Measurements from ENCODE around the gene ABR.

The ABR gene

DNA sequence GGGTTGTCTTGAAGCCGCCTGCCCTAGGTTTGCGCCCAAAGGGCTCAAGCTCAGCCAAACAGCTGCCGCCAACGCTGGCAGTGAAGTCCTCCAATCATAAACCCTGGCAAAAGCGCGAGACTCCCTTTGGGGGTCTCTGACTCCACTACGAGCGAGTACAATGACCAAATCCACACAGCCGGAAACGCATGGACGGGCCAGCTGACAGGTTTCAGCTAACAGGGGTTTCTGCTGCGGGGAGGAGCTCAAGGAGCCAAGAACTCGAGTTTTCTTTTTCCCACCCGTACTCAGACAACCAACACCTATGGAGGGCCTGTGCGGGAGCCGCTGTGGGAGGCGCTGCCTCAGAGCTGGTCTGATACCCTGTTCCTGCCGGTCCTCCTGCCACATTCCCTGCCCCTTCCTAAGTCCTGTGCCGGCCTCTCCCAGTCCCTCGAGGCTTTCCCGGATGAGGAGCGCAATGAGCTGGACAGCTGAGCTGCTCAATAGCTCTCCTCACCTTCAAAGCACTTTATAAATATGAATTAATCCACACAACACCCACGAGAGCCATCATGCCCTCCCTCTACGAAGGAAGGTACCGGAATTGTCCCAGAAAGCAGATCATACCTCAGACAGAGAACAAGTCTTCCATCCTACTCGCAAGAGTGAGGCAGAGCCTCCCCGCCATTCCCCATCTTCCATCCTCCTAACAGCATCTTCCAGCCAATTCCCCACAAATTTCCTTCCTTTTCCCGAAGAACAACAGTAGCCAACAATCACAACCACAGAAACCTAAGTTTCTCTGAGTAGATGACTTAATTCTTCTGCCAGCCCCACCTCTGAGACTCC, 6.1 kb downstream of the ABR start:
- no peaks in the 10 kb centered on the region for H3K27me3 ChIP-seq (replicated peaks)
- in situ Hi-C loops (cut with HindIII; ENCODE audit: low pct_ligation_motif_present, low sequenced_read_pairs) = no loop called here
- H3K36me3 ChIP-seq (replicated peaks) = no peaks in the 10 kb centered on the region
- DNase-seq = no peak
- no peak overlapping the region for H3K4me3 ChIP-seq (ENCODE audit: low read depth, low read length)
- no peak overlapping the region for H3K27ac ChIP-seq
- TF ChIP-seq, protein P1, sequence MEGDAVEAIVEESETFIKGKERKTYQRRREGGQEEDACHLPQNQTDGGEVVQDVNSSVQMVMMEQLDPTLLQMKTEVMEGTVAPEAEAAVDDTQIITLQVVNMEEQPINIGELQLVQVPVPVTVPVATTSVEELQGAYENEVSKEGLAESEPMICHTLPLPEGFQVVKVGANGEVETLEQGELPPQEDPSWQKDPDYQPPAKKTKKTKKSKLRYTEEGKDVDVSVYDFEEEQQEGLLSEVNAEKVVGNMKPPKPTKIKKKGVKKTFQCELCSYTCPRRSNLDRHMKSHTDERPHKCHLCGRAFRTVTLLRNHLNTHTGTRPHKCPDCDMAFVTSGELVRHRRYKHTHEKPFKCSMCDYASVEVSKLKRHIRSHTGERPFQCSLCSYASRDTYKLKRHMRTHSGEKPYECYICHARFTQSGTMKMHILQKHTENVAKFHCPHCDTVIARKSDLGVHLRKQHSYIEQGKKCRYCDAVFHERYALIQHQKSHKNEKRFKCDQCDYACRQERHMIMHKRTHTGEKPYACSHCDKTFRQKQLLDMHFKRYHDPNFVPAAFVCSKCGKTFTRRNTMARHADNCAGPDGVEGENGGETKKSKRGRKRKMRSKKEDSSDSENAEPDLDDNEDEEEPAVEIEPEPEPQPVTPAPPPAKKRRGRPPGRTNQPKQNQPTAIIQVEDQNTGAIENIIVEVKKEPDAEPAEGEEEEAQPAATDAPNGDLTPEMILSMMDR (IDR thresholded peaks at IDR 0.05; ENCODE audit: low read depth, low read length, missing control alignments) = no peak

DNA sequence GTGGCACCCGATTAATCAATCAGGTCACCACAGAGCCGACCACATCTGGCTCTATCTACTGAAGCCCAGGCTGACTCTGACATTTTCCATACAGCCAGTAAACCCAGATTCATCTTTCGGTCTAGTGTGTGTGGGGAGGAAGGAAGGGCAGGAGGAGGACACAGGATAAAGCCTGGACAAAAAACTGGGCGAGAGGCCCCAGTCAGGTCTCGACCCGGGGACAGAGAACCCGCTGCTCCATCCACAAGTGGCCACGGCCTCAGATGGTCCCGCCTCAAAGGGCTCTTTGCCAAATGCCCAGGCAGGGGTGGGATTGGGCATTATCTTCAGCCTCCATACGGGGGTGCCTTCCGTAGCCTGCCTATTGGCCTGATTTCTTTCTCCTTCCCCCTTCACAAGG, 7.8 kb downstream of the ABR start:
- H3K27me3 ChIP-seq (replicated peaks) = no peaks in the 10 kb centered on the region
- no peak overlapping the region for H3K4me3 ChIP-seq (ENCODE audit: low read depth, low read length)
- in situ Hi-C loops (cut with HindIII; ENCODE audit: low pct_ligation_motif_present, low sequenced_read_pairs) = no loop called here
- no peak overlapping the region for H3K27ac ChIP-seq
- DNase-seq = no peak
- no peaks in the 10 kb centered on the region for H3K36me3 ChIP-seq (replicated peaks)
- TF ChIP-seq, protein P1 (IDR thresholded peaks at IDR 0.05; ENCODE audit: low read depth, low read length, missing control alignments) = no peak

DNA sequence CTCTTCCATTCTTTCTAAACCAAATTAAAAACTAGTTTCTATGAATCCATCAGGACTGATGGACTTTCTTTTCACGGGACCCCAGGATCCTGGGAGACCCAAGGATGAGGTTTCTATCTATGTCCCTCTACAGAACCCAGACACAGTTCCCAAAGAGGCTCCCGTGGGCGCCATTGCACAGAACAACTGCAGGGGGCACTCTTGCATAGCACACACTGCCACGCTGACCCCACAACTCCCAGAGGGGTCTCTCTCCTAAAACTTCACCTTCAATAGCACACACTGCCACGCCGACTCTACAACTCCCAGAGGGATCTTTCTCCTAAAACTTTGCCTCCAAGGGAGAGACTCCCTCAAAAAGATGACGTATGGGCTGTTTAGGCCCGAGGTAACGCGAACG, 9.0 kb downstream of the ABR start:
- Histone ChIP-seq H3K27me3 (replicated peaks) (no peaks in the 10 kb centered on the region), H3K36me3 (replicated peaks) (no peaks in the 10 kb centered on the region), H3K27ac (no peak overlapping the region), H3K4me3 (ENCODE audit: low read depth, low read length) (no peak overlapping the region)
- in situ Hi-C loops (cut with HindIII; ENCODE audit: low pct_ligation_motif_present, low sequenced_read_pairs) = no loop called here
- DNase-seq = no peak
- TF ChIP-seq, protein P1 (IDR thresholded peaks at IDR 0.05; ENCODE audit: low read depth, low read length, missing control alignments) = peak; percentile 33

DNA sequence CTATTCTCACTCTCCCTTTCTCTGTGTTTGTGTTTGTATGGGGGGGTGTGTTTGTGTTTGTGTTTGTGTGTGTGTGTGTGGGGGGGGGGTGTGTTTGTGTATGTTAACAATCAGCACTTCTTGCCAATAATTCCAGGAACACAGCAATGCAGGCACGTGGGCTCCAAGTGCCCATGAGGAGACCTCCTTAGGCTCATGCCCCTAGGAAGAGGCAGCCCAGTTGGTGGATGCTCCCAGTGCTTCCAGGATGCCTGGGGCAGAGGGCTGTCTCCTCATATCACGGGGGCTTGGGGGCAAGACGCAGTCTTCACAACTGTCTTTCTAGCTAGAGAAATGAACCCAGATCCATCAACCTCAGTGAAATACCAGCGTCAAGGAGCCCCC, 9.9 kb downstream of the ABR start:
- Histone ChIP-seq H3K27ac (no peak overlapping the region), H3K27me3 (replicated peaks) (no peaks in the 10 kb centered on the region), H3K36me3 (replicated peaks) (no peaks in the 10 kb centered on the region), H3K4me3 (ENCODE audit: low read depth, low read length) (no peak overlapping the region)
- in situ Hi-C loops (cut with HindIII; ENCODE audit: low pct_ligation_motif_present, low sequenced_read_pairs) = no loop called here
- DNase-seq = no peak
- TF ChIP-seq, protein P1 (IDR thresholded peaks at IDR 0.05; ENCODE audit: low read depth, low read length, missing control alignments) = no peak

DNA sequence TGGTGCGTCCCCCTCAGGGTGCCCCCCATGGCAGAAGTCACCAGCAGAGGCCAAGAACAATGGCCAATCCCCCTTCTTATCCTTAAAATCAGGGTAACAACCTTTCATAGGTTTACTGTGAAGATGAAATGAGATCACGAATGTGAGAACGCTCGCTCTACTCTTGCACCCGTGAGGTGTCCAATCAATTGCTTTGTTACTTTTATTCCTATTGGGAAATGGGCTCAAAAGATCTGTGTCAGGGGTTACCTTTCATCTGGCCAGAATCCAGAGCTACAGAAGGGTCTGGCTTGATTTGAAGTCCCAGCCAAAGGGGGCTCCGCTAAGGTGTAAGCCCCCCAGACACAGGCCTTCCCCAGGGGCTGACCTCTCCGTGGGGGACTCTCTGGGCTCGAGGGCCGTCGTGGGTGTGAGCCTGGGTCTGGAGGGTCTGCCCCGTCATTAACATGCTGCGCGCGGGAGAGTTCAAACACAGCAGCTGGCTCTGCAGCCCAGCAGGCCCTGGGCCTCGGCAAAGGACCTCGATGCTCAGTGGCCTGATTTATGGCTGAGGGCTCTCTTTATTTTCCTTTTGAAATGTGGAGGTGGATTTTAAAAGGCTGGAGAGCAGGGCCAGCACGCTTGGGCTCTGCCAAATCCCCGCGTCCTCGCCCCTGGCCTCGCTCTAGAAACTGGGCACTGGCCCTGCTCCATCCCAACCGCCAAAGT, 10.4 kb downstream of the ABR start:
- Histone ChIP-seq H3K27ac (no peak overlapping the region), H3K36me3 (replicated peaks) (no peaks in the 10 kb centered on the region), H3K27me3 (replicated peaks) (no peaks in the 10 kb centered on the region), H3K4me3 (ENCODE audit: low read depth, low read length) (no peak overlapping the region)
- in situ Hi-C loops (cut with HindIII; ENCODE audit: low pct_ligation_motif_present, low sequenced_read_pairs) = no loop called here
- DNase-seq = no peak
- TF ChIP-seq, protein P1 (IDR thresholded peaks at IDR 0.05; ENCODE audit: low read depth, low read length, missing control alignments) = no peak

All from brain microvascular endothelial cell (primary cell).